OCI-LY1 (cell line): ENCODE measurements around the gene TPST2.
A peak's percentile ranks its signal among the peaks of the same experiment; 100 is the strongest.
"Not testable (repeated sequence)": the region's sequence is repeated elsewhere in the genome, so short reads cannot be mapped to it uniquely, and the experiment has no call there.

Source experiments
- H2AFZ ChIP-seq: fragments of 200-600 bp; sonication (generic), shearing (Covaris generic); 2 replicates; pipeline ENCODE4 v1.6.0; 2014; ENCODE audit warnings: antibody characterized with exemption, mild to moderate bottlenecking, low read length
- H3F3A ChIP-seq: fragments of 200-600 bp; sonication (generic), shearing (Covaris generic); 2 replicates; pipeline ENCODE4 v1.6.0; 2014; ENCODE audit warnings: mild to moderate bottlenecking, antibody characterized with exemption, low read length, moderate library complexity; ENCODE audit not compliant: insufficient read depth
- H3K27ac ChIP-seq: fragments of 200-600 bp; sonication (generic); 2 replicates; pipeline ENCODE4 v1.5.1; 2014; ENCODE audit warnings: low read length, mixed run types, mild to moderate bottlenecking, low read depth; ENCODE audit not compliant: poor library complexity, severe bottlenecking
- H3K27me3 ChIP-seq: fragments of 200-600 bp; sonication (generic); 2 replicates; pipeline ENCODE4 v1.6.0; 2014; ENCODE audit warnings: antibody characterized with exemption, mild to moderate bottlenecking, low read length, moderate library complexity; ENCODE audit not compliant: insufficient read depth
- H3K36me3 ChIP-seq: fragments of 200-600 bp; sonication (generic); 2 replicates; pipeline ENCODE4 v1.6.1; 2014; ENCODE audit warnings: mild to moderate bottlenecking, antibody characterized with exemption, low read length, moderate library complexity, mixed read lengths; ENCODE audit not compliant: insufficient read depth
- H3K4me1 ChIP-seq: fragments of 200-600 bp; sonication (generic); 2 replicates; pipeline ENCODE4 v1.5.1; 2014; ENCODE audit warnings: mild to moderate bottlenecking, low read length, moderate library complexity; ENCODE audit not compliant: insufficient read depth, severe bottlenecking
- H3K4me2 ChIP-seq: fragments of 200-600 bp; sonication (generic), shearing (Covaris generic); 2 replicates; pipeline ENCODE4 v1.6.1; 2014; ENCODE audit warnings: low read length
- H3K4me3 ChIP-seq: fragments of 200-600 bp; sonication (generic); 2 replicates; pipeline ENCODE4 v1.5.1; 2014; ENCODE audit warnings: low read length, low read depth, mild to moderate bottlenecking, mixed read lengths; ENCODE audit not compliant: poor library complexity, severe bottlenecking
- H3K79me2 ChIP-seq: fragments of 200-600 bp; shearing (Covaris generic); 2 replicates; pipeline ENCODE4 v1.6.1; 2016; ENCODE audit warnings: mixed run types, low read length, mixed read lengths; ENCODE audit not compliant: insufficient read depth
- H3K9ac ChIP-seq: fragments of 200-600 bp; sonication (generic), shearing (Covaris generic); 2 replicates; pipeline ENCODE4 v1.6.1; 2014; ENCODE audit warnings: mild to moderate bottlenecking, low read length, mixed read lengths
- H3K9me2 ChIP-seq: fragments of 200-600 bp; sonication (generic), shearing (Covaris generic); 2 replicates; pipeline ENCODE4 v1.6.1; 2014; ENCODE audit warnings: low read depth, mild to moderate bottlenecking, low read length, mixed read lengths
- H3K9me3 ChIP-seq: fragments of 200-600 bp; shearing (Covaris generic); 2 replicates; pipeline ENCODE4 v1.6.1; 2014; ENCODE audit warnings: low read length, mixed read lengths
- H4K20me1 ChIP-seq: fragments of 200-600 bp; sonication (generic), shearing (Covaris generic); 2 replicates; pipeline ENCODE4 v1.6.0; 2016; ENCODE audit warnings: mild to moderate bottlenecking, low read length; ENCODE audit not compliant: insufficient read depth
- CTCF ChIP-seq: fragments of 200-600 bp; sonication (generic), shearing (Covaris generic); IDR thresholded peaks from 2 replicates; pipeline ENCODE4 v1.5.1; 2017; ENCODE audit warnings: mild to moderate bottlenecking, antibody characterized with exemption, low read length, moderate library complexity, mixed read lengths
- EZH2 ChIP-seq: fragments of 200-600 bp; sonication (generic), shearing (Covaris generic); IDR thresholded peaks from 2 replicates; pipeline ENCODE4 v1.8.0; 2017; ENCODE audit warnings: borderline replicate concordance, mixed run types, mild to moderate bottlenecking, antibody characterized with exemption, low read length, moderate library complexity, mixed read lengths

The TPST2 gene

DNA sequence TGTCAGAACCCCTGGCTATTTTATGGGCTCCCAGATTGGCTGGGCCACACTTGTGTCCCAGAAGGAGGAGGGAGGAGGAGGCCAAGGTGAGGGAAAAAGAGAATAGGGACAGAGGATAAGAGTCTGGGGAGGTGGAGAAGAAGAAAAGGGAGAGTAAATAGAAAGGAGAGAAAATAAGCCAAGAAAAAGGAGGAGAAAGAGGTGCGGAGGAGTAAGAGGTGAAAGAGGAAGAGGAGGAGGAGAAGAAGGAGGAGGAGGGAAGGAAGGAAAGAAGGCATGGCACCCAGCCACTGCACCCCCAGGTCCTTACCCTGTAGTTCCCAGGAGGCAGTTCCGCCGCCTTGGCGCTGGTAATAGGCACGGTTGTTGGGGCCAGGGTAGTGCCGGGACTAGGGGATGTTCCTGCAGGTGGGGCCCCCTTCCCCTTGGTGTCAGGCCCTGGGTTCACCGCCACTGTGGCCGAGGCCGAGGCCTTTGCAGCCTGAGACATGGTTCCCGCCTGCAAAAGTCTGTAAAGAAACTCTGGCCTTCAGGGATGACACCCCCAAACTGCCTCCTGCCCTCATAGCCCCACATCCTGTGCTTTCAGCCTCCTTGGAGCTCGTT lies 26.0 kb upstream of the TPST2 start:
- H2AFZ ChIP-seq, result no peak overlapping the region
- H4K20me1 ChIP-seq, result no peaks in the 10 kb centered on the region
- H3K4me2 ChIP-seq, result no peak overlapping the region
- peaks cover 25% of the 10 kb centered on the region for H3K4me1 ChIP-seq
- no peak overlapping the region for H3K4me3 ChIP-seq
- H3K27ac ChIP-seq, result no peak overlapping the region
- TF ChIP-seq EZH2, result no peak
- no peak for TF ChIP-seq CTCF
- H3K79me2 ChIP-seq, result no peaks in the 10 kb centered on the region
- no peaks in the 10 kb centered on the region for H3F3A ChIP-seq
- no peaks in the 10 kb centered on the region for H3K36me3 ChIP-seq
- no peak overlapping the region for H3K9ac ChIP-seq
- H3K9me2 ChIP-seq, result no peaks in the 10 kb centered on the region
- no peaks in the 10 kb centered on the region for H3K27me3 ChIP-seq
- H3K9me3 ChIP-seq, result no peaks in the 10 kb centered on the region

- Histone ChIP-seq H3K9ac (no peak overlapping the region), H2AFZ (no peak overlapping the region), H3K4me2 (peak overlapping the region; percentile 26; the same call in 1 of the 2 replicates), H3K9me2 (no peaks in the 10 kb centered on the region), H4K20me1 (no peaks in the 10 kb centered on the region), H3K27me3 (no peaks in the 10 kb centered on the region), H3K4me3 (no peak overlapping the region), H3F3A (no peaks in the 10 kb centered on the region), H3K27ac (no peak overlapping the region), H3K9me3 (no peaks in the 10 kb centered on the region), H3K36me3 (no peaks in the 10 kb centered on the region), H3K4me1 (peaks cover 33% of the 10 kb centered on the region), H3K79me2 (no peaks in the 10 kb centered on the region)
- TF ChIP-seq EZH2 (no peak), CTCF (no peak)
These were observed 25.2 kb upstream of the TPST2 start for GRCh38 chr22:26615149-26615548.

GRCh38 chr22:26614322-26614721 lies 24.4 kb upstream of the TPST2 start:
- no peak overlapping the region for H3K4me3 ChIP-seq
- no peak overlapping the region for H3K27ac ChIP-seq
- H3K9me3 ChIP-seq, result no peaks in the 10 kb centered on the region
- no peaks in the 10 kb centered on the region for H3K9me2 ChIP-seq
- peaks cover 36% of the 10 kb centered on the region for H3K4me1 ChIP-seq
- H3K79me2 ChIP-seq, result no peaks in the 10 kb centered on the region
- H4K20me1 ChIP-seq, result no peaks in the 10 kb centered on the region
- H3K4me2 ChIP-seq, result no peak overlapping the region
- no peak overlapping the region for H3K9ac ChIP-seq
- no peak overlapping the region for H2AFZ ChIP-seq
- H3K27me3 ChIP-seq, result no peaks in the 10 kb centered on the region
- no peaks in the 10 kb centered on the region for H3F3A ChIP-seq
- no peak for TF ChIP-seq CTCF
- no peaks in the 10 kb centered on the region for H3K36me3 ChIP-seq

DNA sequence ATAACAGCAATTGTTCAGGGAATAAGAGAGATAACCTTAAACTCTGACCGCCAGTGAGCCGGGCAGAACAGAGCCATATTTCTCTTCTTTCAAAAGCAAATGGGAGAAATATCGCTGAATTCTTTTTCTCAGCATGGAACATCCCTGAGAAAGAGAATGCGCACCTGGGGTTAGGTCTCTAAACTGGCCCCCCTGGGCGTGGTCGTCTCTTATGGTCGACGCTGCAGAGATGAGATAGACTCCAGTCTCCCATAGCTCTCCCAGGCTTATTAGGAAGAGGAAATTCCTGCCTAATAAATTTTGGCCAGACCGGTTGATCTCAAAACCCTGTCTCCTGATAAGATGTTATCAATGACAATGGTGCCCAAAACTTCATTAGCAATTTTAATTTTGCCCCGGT lies 23.8 kb upstream of the TPST2 start:
- not testable (repeated sequence) for H2AFZ ChIP-seq, H4K20me1 ChIP-seq, H3K36me3 ChIP-seq, H3K4me2 ChIP-seq, H3F3A ChIP-seq, H3K79me2 ChIP-seq, H3K9me2 ChIP-seq, H3K9ac ChIP-seq, H3K4me3 ChIP-seq, H3K9me3 ChIP-seq, H3K27ac ChIP-seq, H3K27me3 ChIP-seq
- peaks cover 36% of the 10 kb centered on the region for H3K4me1 ChIP-seq
